GM12878 (cell line): Measurements from ENCODE around the gene RANBP9. TPM values are rescaled to one million over a fixed set of nuclear protein-coding genes. Genes with fewer than 3 reads are reported as not detected.

Source experiments
- ATAC-seq: fragments of 200-7000 bp; cut with Tn5 transposase; 3 replicates; pipeline ENCODE4 v1.9.1; 2020; ENCODE audit warnings: mild to moderate bottlenecking, moderate library complexity
- BruUV-seq: library from RNA; stranded (reverse); fragments of 400-500 nt; replicated peaks from 2 replicates; lab custom pipeline; 2021; lab: Mats Ljungman, UMichigan
- CTCF ChIA-PET: fragments of 300-600 bp; sonication (Branson Sonifier 250); formaldehyde crosslinking; extraction: SDS; loops from one replicate; lab custom pipeline; 2021; ENCODE audit warnings: inconsistent platforms; lab: Yijun Ruan, JAX
- POLR2A ChIA-PET: fragments of 350-600 bp; formaldehyde crosslinking; extraction: SDS; loops from one replicate; lab custom pipeline; 2021; ENCODE audit warnings: inconsistent platforms; lab: Charles Lee
- RAD21 ChIA-PET: fragments of 300-600 bp; sonication (Branson Sonifier 250); formaldehyde crosslinking; loops from one replicate; lab custom pipeline; 2023; ENCODE audit warnings: antibody characterized with exemption; ENCODE audit not compliant: unreplicated experiment; lab: Charles Lee
- SMC1A ChIA-PET: fragments of 300-600 bp; sonication (Branson Sonifier 250); formaldehyde crosslinking; loops from one replicate; lab custom pipeline; 2023; ENCODE audit not compliant: unreplicated experiment, uncharacterized antibody; lab: Charles Lee
- DNase-seq: peaks from one replicate; pipeline ENCODE4 v3.0.0-alpha.2; 2011; ENCODE audit warnings: low read depth, low spot score
- FAIRE-seq: peaks from 3 replicates; lab custom pipeline; 2011; peaks lifted over from hg19 to GRCh38; lab: Jason Lieb, UNC
- H2AFZ ChIP-seq: 2 replicates; pipeline ENCODE4 v1.6.0; 2011; ENCODE audit warnings: low read depth, low read length, control low read depth; ENCODE audit not compliant: control insufficient read depth
- H3K27ac ChIP-seq: 2 replicates; pipeline ENCODE4 v1.5.1; 2011; ENCODE audit warnings: control low read depth; ENCODE audit not compliant: control insufficient read depth, insufficient read depth
- H3K27me3 ChIP-seq, 2 experiments: replicated peaks in 1 of 2; 2 replicates each; pipeline versions ENCODE4 v1.6.0 to v1.6.1; 2011; ENCODE audit warnings: low read length in 1 of 2; ENCODE audit not compliant: control insufficient read depth in 2 of 2, insufficient read depth in 2 of 2
- H3K36me3 ChIP-seq, 2 experiments: 2 replicates each; pipeline ENCODE4 v1.5.1; 2011; ENCODE audit warnings: low read length in 1 of 2; ENCODE audit not compliant: control insufficient read depth in 2 of 2, insufficient read depth in 2 of 2
- H3K4me1 ChIP-seq: 2 replicates; pipeline ENCODE4 v1.6.1; 2011; ENCODE audit warnings: mild to moderate bottlenecking, low read length, moderate library complexity, mixed read lengths; ENCODE audit not compliant: control insufficient read depth, insufficient read depth
- H3K4me2 ChIP-seq: 2 replicates; pipeline ENCODE4 v1.6.0; 2011; ENCODE audit warnings: control low read depth; ENCODE audit not compliant: control insufficient read depth, insufficient read depth
- H3K4me3 ChIP-seq: fragments of 200-600 bp; sonication (generic); 2 replicates; pipeline ENCODE4 v1.5.1; 2016
- H3K79me2 ChIP-seq: 2 replicates; pipeline ENCODE4 v1.6.0; 2011; ENCODE audit warnings: low read length; ENCODE audit not compliant: control insufficient read depth, insufficient read depth
- H3K9ac ChIP-seq: 2 replicates; pipeline ENCODE4 v1.8.0; 2011; ENCODE audit warnings: low read length, control low read depth, mixed read lengths; ENCODE audit not compliant: control insufficient read depth, insufficient read depth
- H3K9me3 ChIP-seq: replicated peaks from 3 replicates; pipeline ENCODE4 v1.5.1; 2011; ENCODE audit warnings: mild to moderate bottlenecking, low read length; ENCODE audit not compliant: control insufficient read depth, insufficient read depth
- H4K20me1 ChIP-seq: 2 replicates; pipeline ENCODE4 v1.6.0; 2011; ENCODE audit not compliant: control insufficient read depth, insufficient read depth
- ASH2L ChIP-seq: fragments of 300-600, 200-600 bp; sonication (generic); IDR thresholded peaks from 2 replicates; pipeline ENCODE4 v1.6.1; 2017; ENCODE audit warnings: low read depth, mild to moderate bottlenecking, borderline replicate concordance
- ATF7 ChIP-seq: fragments of 450-650 bp; IDR thresholded peaks from 2 replicates; pipeline ENCODE4 v1.6.1; 2016; ENCODE audit warnings: low read depth, mild to moderate bottlenecking
- EGR1 ChIP-seq, 2 experiments: IDR thresholded peaks; 1 replicate in 1 of 2; 2 replicates in 1 of 2; pipeline ENCODE4 v1.6.1; 2011 to 2012; ENCODE audit warnings: low read depth in 2 of 2, low read length in 2 of 2, borderline replicate concordance in 1 of 2, mild to moderate bottlenecking in 1 of 2, moderate library complexity in 1 of 2
- FOXK2 ChIP-seq: fragments of 450-650 bp; IDR thresholded peaks from 2 replicates; pipeline ENCODE4 v1.6.1; 2017; ENCODE audit warnings: mild to moderate bottlenecking, moderate library complexity
- JUND ChIP-seq: IDR thresholded peaks from 2 replicates; pipeline ENCODE4 v1.6.1; 2012; ENCODE audit warnings: low read depth, mild to moderate bottlenecking, low read length, improper control_type of control experiment, moderate library complexity
- LARP7 ChIP-seq: fragments of 450-650 bp; IDR thresholded peaks from 2 replicates; pipeline ENCODE4 v1.6.1; 2017; ENCODE audit warnings: mild to moderate bottlenecking
- MXI1 ChIP-seq: fragments of 150-350 bp; IDR thresholded peaks from 2 replicates; pipeline ENCODE4 v1.6.1; 2011; ENCODE audit warnings: low read depth, mild to moderate bottlenecking, inconsistent platforms, low read length, improper control_type of control experiment
- NBN ChIP-seq: fragments of 450-650 bp; IDR thresholded peaks from 2 replicates; pipeline ENCODE4 v1.6.1; 2016
- NFYB ChIP-seq: IDR thresholded peaks from 2 replicates; pipeline ENCODE4 v1.6.1; 2011; ENCODE audit warnings: low read depth, mild to moderate bottlenecking, low read length, improper control_type of control experiment, moderate library complexity; ENCODE audit not compliant: insufficient read depth
- NR2C1 ChIP-seq: fragments of 450-650 bp; IDR thresholded peaks from 2 replicates; pipeline ENCODE4 v1.6.1; 2017; ENCODE audit warnings: antibody characterized with exemption, mild to moderate bottlenecking, moderate library complexity
- PML ChIP-seq: IDR thresholded peaks from 2 replicates; pipeline ENCODE4 v1.6.1; 2012; ENCODE audit warnings: low read length, inconsistent platforms
- POU2F2 ChIP-seq: IDR thresholded peaks from 3 replicates; pipeline ENCODE4 v1.6.1; 2011; ENCODE audit warnings: low read depth, mild to moderate bottlenecking, low read length, borderline replicate concordance
- SREBF1 ChIP-seq: IDR thresholded peaks from 2 replicates; pipeline ENCODE4 v1.6.1; 2012; ENCODE audit warnings: mild to moderate bottlenecking, low read length
- SUZ12 ChIP-seq: fragments of 200-600 bp; sonication (generic); IDR thresholded peaks from one replicate; pipeline ENCODE4 v1.6.1; 2018; ENCODE audit warnings: antibody characterized with exemption, mild to moderate bottlenecking; ENCODE audit not compliant: unreplicated experiment
- TAF1 ChIP-seq: IDR thresholded peaks from 2 replicates; pipeline ENCODE4 v1.6.1; 2011; ENCODE audit warnings: mild to moderate bottlenecking, low read depth, low read length, borderline replicate concordance
- ZBTB33 ChIP-seq: fragments of 450-650 bp; IDR thresholded peaks from 2 replicates; pipeline ENCODE4 v1.6.1; 2017; ENCODE audit warnings: mild to moderate bottlenecking
- WGBS: methylation state at CpG from one replicate; pipeline ENCODE4 v1.1.6; 2016; ENCODE audit warnings: low lambda C conversion rate; ENCODE audit not compliant: insufficient replicate concordance, insufficient coverage; ENCODE audit errors: missing lambda C conversion rate; 5-methylcytosine and 5-hydroxymethylcytosine counted together
- in situ Hi-C: fragments of 300-500 bp; cut with MboI; formaldehyde crosslinking; loops from 9 replicates; pipeline ENCODE4 v1.14.3; 2018; ENCODE audit warnings: mixed read lengths
- intact Hi-C: fragments of 100-400 bp; cut with micrococcal nuclease; formaldehyde crosslinking; loops from one replicate; pipeline ENCODE4 v1.14.2; 2022; ENCODE audit not compliant: unreplicated experiment
- polyA plus RNA-seq, 11 experiments: library from polyadenylated mRNA; depleted of rRNA in 4 of 11; unstranded in 6 of 11; stranded (reverse) in 5 of 11; fragments of >200 nt; fragmentation: Nextera tagmentation in 4 of 11; fragmentation: Illumina TruSeq in 1 of 11; extraction: Ambion mirVana in 4 of 11; extraction: Trizol in 1 of 11; gene quantifications; 1 replicate in 1 of 11; 2 replicates in 10 of 11; pipeline versions ENCODE4 v1.2.1 to v1.2.3, GENCODE V29; 2011 to 2016; ENCODE audit warnings: inconsistent platforms in 2 of 11, missing spikeins in 2 of 11, low read depth in 1 of 11
- total RNA-seq, 4 experiments: library from RNA; depleted of rRNA in 3 of 4; stranded (reverse); fragments of >200 nt in 3 of 4; fragmentation: Illumina TruSeq in 1 of 4; extraction: Trizol in 1 of 4; gene quantifications; 2 replicates each; pipeline versions ENCODE4 v1.2.1 to v1.2.3, GENCODE V29; 2013 to 2021
- TF ChIP-seq, protein P1 (sequence below): fragments of 450-650 bp; IDR thresholded peaks from 2 replicates; pipeline ENCODE4 v1.6.1; 2016; ENCODE audit warnings: mild to moderate bottlenecking
- TF ChIP-seq, protein P2 (sequence below): fragments of 450-650 bp; conservative IDR thresholded peaks from 2 replicates; pipeline ENCODE4 v1.6.1; 2017; ENCODE audit warnings: mild to moderate bottlenecking, moderate library complexity

Gene RANBP9
- total and polyA plus RNA-seq, 10 of the 15 experiments (the other 5 are each of a cell fraction or from before 2014, with no cell fraction given) = 3.7 to 43.1 (median 16.2) TPM

- TSS peak; percentile 64 for BruUV-seq
- Histone ChIP-seq H2AFZ (no peak overlapping the region), H4K20me1 (no peaks in the 10 kb centered on the region; the same call in 1 of the 2 replicates), H3K27ac (peak overlapping the region; percentile 74), H3K4me2 (peak overlapping the region; percentile 68), H3K4me1 (no peaks in the 10 kb centered on the region), H3K4me3 (peak overlapping the region; percentile 96), H3K27me3 (no peaks in the 10 kb centered on the region), H3K36me3 (no peaks in the 10 kb centered on the region; a peak in 1 of 4 replicates), H3K79me2 (peaks cover 56% of the 10 kb centered on the region), H3K9ac (peak overlapping the region; percentile 85), H3K9me3 (no peaks in the 10 kb centered on the region)
- ATAC-seq (peak; percentile 15; the same call in 2 of the 3 replicates), FAIRE-seq (peak; percentile 80), DNase-seq (no peak)
- intact Hi-C loops = loop anchor here (5.0 kb wide), 1 partner anchor 93 kb away; the partner anchor contains the start of gene NOL7
- ChIA-PET POLR2A (interaction anchor here (1.1 to 2.4 kb wide), 3 partner anchors 10 to 94 kb away, joined by 4 to 12 read pairs (median 7); partner anchors contain the start of gene NOL7), CTCF (interaction anchor here (1.1 to 2.0 kb wide), 9 partner anchors 9 to 372 kb away, joined by 3 to 14 read pairs (median 6); partner anchors contain the start of genes NOL7 and SIRT5), SMC1A (interaction anchor here (0.6 to 2.7 kb wide), 15 partner anchors 10 to 374 kb away, joined by 3 to 27 read pairs (median 6); partner anchors contain the start of genes NOL7 and SIRT5), RAD21 (interaction anchor here (0.7 to 2.3 kb wide), 11 partner anchors 9 to 282 kb away, joined by 3 to 21 read pairs (median 4); partner anchors contain the start of genes NOL7 and SIRT5)
- 6% methylated on average over 10 of the region's 10 CpGs for WGBS
- in situ Hi-C loops = no loop called here
- TF ChIP-seq JUND (no peak), SUZ12 (no peak), FOXK2 (peak; percentile 31; the same call in 1 of the 2 replicates), NR2C1 (no peak), ASH2L (0 out of 2 replicates have a peak, but pooled peaks have one; percentile 4), PML (no peak), LARP7 (no peak), SREBF1 (no peak), TAF1 (no peak), MXI1 (peak; percentile 29; the same call in 1 of the 2 replicates), ATF7 (peak; percentile 59), ZBTB33 (no peak), NBN (0 out of 2 replicates have a peak, but pooled peaks have one; percentile 16), POU2F2 (no peak), EGR1 (IDR thresholded peaks at IDR 0.05; ENCODE audit: borderline replicate concordance in 1 of 2, low read depth in 2 of 2, low read length in 2 of 2) (no peak), NFYB (0 out of 2 replicates have a peak, but pooled peaks have one; percentile 27)
- TF ChIP-seq, protein P1, sequence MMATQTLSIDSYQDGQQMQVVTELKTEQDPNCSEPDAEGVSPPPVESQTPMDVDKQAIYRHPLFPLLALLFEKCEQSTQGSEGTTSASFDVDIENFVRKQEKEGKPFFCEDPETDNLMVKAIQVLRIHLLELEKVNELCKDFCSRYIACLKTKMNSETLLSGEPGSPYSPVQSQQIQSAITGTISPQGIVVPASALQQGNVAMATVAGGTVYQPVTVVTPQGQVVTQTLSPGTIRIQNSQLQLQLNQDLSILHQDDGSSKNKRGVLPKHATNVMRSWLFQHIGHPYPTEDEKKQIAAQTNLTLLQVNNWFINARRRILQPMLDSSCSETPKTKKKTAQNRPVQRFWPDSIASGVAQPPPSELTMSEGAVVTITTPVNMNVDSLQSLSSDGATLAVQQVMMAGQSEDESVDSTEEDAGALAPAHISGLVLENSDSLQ = peak; percentile 60
- TF ChIP-seq, protein P2, sequence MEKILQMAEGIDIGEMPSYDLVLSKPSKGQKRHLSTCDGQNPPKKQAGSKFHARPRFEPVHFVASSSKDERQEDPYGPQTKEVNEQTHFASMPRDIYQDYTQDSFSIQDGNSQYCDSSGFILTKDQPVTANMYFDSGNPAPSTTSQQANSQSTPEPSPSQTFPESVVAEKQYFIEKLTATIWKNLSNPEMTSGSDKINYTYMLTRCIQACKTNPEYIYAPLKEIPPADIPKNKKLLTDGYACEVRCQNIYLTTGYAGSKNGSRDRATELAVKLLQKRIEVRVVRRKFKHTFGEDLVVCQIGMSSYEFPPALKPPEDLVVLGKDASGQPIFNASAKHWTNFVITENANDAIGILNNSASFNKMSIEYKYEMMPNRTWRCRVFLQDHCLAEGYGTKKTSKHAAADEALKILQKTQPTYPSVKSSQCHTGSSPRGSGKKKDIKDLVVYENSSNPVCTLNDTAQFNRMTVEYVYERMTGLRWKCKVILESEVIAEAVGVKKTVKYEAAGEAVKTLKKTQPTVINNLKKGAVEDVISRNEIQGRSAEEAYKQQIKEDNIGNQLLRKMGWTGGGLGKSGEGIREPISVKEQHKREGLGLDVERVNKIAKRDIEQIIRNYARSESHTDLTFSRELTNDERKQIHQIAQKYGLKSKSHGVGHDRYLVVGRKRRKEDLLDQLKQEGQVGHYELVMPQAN = no peak
Measured at GRCh38 chr6:13709689-13710551, 1.7 kb downstream of the RANBP9 start.
